GM18951 (cell line): Measurements from ENCODE around the gene AMMECR1.

Source experiments
- POLR2A ChIP-seq: IDR thresholded peaks from 4 replicates; pipeline ENCODE4 v1.6.1; 2011; ENCODE audit warnings: mild to moderate bottlenecking; ENCODE audit not compliant: insufficient read length, insufficient read depth; ENCODE audit errors: extremely low read depth
- in situ Hi-C: fragments of 300-500 bp; cut with MboI; formaldehyde crosslinking; loops from one replicate; pipeline ENCODE4 v1.12.0; 2022; ENCODE audit warnings: low sequenced_read_pairs, mixed read lengths, inconsistent platforms; ENCODE audit not compliant: unreplicated experiment

Gene AMMECR1

GRCh38 chrX:110226931-110227330 is 91.0 kb downstream of the AMMECR1 start:
- in situ Hi-C loops, result no loop called here

DNA sequence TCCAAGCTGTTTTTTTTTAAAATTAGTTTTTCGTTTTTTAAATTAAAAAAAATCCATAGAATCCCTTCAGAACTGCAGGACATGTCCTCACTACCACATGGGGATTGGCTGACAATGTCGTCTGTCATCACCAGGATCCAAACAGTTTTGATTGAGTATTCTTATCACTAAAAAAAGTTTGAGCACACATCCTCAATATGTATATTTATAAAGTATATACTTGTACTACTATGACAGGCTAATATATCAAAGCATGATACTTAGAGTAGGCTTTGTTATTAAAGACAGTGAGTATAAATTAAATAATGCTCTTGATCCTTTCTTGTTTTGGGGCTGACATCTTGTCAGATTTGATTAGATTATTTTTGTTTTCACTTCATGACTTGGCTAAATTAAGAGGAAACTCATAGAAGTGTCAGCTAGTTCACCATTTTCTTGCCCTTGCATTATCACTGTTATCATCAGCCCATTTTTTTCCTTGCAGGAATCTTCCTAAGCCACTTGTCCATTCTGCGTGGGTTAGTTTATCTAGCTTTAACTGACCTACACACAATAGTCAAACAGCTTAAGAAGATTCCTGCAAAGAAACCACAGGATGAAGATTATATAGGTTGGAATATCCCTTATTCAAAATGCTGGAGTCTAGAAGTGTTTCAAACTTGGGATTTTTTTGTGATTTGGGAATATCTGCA is 92.8 kb downstream of the AMMECR1 start:
- in situ Hi-C loops, result no loop called here
- no peak for TF ChIP-seq POLR2A

More at GRCh38 chrX:110226931-110227330, 91.0 kb downstream of the AMMECR1 start:
- no peak for TF ChIP-seq POLR2A

- in situ Hi-C loops, result no loop called here
- no peak for TF ChIP-seq POLR2A
These were observed 95.2 kb downstream of the AMMECR1 start for GRCh38 chrX:110222497-110223257.

- in situ Hi-C loops, result no loop called here
- TF ChIP-seq POLR2A, result no peak
These were observed 98.0 kb downstream of the AMMECR1 start for GRCh38 chrX:110219920-110220319.

- no peak for TF ChIP-seq POLR2A
- in situ Hi-C loops, result no loop called here
These were observed 99.3 kb downstream of the AMMECR1 start for GRCh38 chrX:110218591-110218990.

- in situ Hi-C loops, result no loop called here
- TF ChIP-seq POLR2A, result no peak
These were observed 101.9 kb downstream of the AMMECR1 start for GRCh38 chrX:110216027-110216426.

- TF ChIP-seq POLR2A, result no peak
- in situ Hi-C loops, result no loop called here
These were observed 102.5 kb downstream of the AMMECR1 start for GRCh38 chrX:110215411-110215810.

- no peak for TF ChIP-seq POLR2A
- in situ Hi-C loops, result no loop called here
These were observed 103.2 kb downstream of the AMMECR1 start for GRCh38 chrX:110214684-110215083.

DNA sequence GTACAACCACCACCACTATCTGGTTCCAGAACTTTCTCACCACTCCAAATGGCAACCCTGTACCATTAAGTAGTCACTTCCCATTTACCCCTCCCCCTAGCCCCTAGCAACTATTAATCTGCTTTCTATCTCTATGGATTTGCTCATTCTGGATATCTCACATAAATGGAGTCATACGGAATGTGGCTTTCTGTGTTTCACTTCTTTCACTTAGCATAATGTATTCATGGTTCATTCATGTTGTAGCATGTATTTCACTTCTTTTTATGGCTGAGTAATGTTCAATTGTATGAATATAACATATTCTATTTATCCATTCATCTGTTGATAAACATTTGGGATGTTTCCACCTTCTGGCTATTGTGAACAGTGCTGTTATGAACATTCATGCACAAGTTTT is 104.7 kb downstream of the AMMECR1 start:
- no peak for TF ChIP-seq POLR2A
- in situ Hi-C loops, result no loop called here

- in situ Hi-C loops, result no loop called here
- no peak for TF ChIP-seq POLR2A
These were observed 105.6 kb downstream of the AMMECR1 start for GRCh38 chrX:110212299-110212698.

DNA sequence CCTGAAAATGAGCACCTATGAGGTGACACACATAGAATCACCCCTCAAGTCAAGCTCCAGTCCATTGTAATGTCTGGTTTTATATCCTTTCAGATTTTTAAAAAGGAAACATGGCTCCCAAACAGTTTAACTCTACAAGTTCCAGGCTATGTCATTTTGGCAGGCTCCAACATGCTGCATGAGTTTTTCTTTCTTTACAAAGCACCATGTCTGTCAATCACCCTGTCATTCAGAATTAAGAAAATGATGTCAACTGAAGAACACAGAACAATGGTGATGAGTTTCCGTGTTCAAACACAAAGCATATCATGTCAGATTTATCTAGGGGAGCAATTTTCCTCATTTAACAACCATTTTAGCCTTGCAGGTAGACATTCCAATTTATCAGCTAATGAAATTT is 106.5 kb downstream of the AMMECR1 start:
- in situ Hi-C loops, result no loop called here
- TF ChIP-seq POLR2A, result no peak

DNA sequence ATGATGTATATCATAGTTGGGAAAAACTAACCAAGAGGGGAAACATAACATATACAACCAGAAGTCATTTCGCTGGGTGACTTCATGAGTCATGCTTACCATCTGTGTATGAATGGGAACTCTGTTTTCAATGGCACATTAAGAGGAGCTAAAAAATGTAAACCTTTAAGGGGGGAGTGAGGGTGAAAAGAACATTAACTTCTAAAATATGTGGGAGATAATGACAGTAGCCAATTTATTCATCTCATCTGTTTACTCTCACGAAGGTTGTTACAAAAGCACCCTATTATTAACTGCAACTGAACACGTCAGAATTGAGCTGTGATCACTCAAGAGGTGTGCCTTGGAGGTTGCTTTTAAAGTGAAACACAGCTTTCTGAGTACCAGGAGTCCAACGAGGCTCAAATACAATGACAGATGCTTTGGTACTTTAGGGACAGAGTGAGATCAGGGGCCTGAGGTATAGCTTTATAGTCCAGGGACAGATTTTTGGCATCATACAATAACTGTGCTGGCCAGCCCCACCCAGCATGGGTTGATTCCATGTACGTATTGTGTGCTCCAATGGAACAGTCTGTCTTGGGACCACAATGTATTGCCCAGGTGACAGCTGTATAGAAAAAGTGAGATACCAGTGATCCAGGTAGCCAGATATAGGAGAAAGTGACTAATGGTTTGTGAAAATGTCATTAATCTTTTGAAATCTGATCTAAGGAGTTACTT is 107.3 kb downstream of the AMMECR1 start:
- in situ Hi-C loops, result no loop called here
- TF ChIP-seq POLR2A, result no peak

DNA sequence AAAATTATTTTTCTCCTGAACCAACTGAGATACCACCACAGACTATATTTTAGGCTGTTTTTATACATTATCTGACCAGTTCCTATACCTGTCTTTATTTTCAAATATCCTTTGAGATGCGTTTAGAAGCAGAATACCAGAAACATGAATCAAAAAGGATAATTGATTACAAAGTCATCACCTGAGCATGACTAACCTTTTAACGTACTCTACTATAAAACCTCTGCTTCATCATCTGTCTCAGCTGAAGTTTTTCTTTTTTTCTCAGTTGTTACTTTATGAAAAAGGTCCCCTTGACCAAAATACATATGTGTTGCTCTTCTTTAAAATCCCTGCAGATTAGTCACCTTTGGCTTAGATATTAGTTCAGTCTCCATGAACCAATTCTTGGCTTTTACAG is 109.8 kb downstream of the AMMECR1 start:
- TF ChIP-seq POLR2A, result no peak
- in situ Hi-C loops, result no loop called here
